Hematopoietic multipotent progenitor cell treated with erythropoietin and hydrocortisone succinate and interleukin-3 and kit ligand, for 6 days (in vitro differentiated cells): ENCODE results near the gene MAP4K3.

Experiments used
- DNase-seq: peaks from one replicate; pipeline ENCODE4 v3.0.0-alpha.2; 2015

The MAP4K3 gene

DNA sequence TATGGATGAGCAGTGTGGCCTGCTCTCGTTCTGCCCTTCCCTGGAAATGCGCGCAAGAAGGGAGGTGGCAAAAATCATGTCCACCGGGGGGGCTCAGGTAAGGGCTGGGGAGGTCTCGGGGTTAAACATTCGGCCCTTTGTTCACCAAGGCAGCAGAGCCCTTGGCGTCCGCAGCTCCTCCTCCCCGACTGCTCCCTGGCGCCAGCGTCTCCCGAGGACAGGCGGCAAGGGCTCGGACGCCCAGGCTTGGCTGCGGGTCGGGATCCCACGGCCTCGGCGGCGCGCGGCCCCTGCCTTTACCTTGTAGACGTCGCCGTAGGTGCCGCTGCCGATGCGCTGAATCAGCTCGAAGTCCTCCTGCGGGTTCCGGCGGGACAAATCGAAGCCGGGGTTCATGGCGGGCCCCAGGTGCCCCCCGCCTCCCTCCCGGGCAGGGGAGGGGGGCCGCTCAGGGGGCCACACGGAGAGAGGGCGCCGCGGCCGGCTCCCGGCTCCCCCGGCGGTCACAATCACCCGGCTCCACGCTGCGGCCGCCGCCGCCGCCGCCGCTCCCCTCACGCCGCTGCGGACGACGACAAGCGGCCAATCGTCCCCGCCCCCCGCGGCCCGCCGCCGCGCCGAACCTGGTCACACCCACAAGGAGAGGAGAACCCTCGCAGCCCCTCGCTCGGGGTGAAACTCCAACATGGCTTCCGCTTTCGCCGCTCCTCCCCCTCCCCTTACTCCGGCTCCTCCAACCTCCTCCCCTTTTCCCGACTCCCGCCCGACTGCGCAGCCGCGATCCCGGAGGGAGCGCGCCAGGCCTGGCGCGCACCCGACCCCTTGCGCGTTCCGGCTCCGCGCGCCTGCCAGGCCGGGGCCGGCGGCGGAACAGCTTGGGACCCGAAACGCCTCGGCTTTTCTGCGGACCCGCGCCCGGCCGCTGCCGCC lies at the start of gene MAP4K3:
Gene MAP4K3, minus strand, starts transcription at position 694 of the 930 bp plus-strand sequence. Its CDS starts 298 bp downstream, at position 396.
- DNase-seq = peak; percentile 95

DNA sequence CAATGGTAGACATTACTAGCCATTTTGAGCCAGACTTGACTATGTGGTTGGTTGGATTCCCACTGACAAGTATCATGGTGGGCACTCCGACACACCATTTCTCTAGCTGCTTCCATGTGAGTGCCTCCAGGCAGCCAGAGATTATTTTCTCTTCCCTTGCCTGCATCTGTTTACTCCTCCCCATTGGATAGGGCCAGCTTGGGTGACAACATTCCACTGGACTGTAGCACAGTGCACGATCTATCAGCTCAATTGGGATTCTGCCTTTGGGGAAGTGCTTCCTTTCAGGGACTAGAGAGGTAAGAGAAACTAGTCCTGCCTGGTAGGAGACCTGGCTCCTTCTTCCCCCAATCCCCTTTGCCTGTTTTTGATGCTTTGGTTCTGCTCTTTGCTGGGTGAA lies 49.0 kb upstream of the MAP4K3 start:
- no peak for DNase-seq

- DNase-seq = no peak
Measured at GRCh38 chr2:39484620-39485495, 47.8 kb upstream of the MAP4K3 start.

DNA sequence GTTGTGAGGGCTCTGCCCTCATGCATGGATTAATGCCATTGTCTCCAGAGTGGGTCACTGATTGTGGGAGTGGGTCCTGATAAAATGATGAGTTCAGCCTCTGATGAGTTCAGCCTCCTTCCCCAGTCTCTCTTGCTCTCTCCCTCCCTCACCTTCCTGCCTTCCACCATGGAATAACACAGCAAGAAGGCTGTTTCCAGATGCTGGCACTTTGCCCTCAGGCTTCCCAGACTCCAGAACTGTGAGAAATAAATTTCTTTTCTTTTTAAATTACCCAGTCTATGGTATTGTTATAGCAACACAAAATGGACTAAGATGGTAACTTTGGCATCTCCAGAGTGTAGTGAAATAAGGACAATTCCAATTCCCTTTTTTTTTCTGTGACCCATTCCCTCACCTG lies 47.1 kb upstream of the MAP4K3 start:
- no peak for DNase-seq

DNA sequence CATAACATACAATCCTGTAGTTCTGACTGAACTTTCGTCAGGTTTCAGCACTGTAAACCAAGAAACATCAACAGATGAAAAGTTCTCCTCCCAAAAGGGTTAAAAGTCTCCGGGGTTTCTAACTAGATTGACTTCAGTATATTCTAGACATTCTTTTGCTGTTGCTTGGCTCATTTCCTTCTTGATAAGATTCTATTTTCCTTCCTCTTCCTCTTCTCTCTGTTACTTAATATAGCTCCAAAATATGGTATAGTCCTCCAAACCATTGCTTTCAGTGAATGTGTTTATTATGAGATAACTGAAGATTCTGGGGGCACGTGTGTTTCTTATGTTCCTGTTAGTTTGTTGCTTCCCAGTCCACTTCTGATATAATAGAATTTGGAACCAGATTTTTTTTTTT lies 46.4 kb upstream of the MAP4K3 start:
- peak; percentile 27 for DNase-seq

DNA sequence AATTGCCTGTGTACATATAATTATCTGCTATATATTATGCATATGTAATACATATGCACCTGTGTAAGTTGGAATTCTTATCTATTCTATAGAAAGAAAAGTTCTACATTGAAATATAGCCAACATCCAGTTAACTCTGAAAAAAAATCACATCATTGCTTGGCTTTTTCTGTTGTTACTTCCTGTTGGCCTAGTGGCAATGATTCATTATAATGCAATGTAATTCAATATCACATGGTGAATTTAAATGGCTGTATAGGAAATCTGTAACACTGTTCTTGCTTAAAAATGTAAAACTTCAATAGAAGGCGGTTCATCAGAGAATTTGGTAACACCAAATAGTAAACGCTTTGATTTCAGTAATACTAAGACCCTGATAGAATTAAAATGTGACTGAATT lies 44.5 kb upstream of the MAP4K3 start:
- no peak for DNase-seq

GRCh38 chr2:39479696-39480095 lies 42.6 kb upstream of the MAP4K3 start:
- no peak for DNase-seq

DNA sequence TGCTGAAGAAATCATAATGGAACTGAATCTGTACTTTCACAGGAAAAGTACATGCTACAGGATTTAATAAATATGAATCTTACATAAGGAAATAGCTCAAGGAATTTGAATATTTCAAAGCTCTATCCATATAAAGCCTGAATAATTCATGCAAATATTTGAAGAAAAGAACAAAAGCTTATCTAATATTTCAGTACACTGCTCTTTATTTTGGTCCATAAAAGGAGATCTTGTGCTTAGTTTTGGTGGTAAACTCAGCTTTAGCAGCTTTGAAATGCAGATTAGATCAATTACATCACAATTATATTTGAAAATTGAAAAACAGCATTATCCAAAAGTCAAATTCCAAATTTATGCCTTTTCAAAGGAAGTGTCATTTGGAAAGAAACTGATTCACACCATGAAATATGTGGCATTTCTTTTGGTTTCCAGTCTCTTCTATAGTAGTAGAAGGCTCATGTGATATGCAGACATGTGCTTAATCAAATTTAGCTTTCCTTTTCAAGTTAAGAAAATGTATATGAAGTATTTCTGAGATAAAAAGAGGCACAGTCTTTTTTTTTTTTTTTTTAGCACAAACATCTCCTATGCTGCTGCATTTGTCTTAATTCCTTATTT lies 42.1 kb upstream of the MAP4K3 start:
- no peak for DNase-seq

DNA sequence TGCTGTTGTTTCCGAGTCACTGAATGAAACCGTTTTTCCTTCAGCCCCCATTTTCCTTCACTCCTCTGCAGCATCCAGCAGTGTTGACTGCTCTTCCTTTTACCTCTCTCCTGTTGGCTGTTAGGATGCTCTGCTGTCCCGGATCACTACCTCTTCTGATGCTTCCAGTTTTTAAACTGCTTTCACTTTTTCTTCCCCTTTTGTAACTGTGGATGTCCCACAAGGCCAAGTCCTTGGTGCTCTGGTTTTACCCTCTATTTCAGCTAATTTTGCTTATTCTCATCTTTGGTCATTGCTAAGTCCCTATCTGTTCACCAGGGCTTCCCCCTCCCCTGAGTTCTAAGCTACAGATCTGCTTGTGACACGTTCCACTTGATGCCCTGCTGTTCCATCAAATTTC lies 39.4 kb upstream of the MAP4K3 start:
- DNase-seq = no peak

DNA sequence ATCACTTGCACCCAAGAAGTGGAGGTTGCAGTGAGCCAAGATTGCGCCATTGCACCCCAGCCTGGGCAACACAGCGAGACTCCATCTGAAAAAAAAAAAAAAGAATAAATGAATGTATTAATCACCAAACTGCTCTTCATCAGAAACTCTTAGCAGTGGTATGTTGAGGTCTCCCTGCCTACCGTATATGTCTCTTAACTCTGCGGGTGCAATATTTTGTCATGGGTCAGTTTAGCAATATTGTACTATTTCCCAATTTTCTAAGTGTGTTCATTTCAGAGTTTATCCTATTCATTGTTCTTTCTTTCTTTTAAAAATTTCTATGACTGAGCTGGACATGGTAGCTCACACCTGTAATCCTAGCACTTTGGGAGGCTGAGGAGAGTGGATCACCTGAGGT lies 37.9 kb upstream of the MAP4K3 start:
- DNase-seq = no peak

DNA sequence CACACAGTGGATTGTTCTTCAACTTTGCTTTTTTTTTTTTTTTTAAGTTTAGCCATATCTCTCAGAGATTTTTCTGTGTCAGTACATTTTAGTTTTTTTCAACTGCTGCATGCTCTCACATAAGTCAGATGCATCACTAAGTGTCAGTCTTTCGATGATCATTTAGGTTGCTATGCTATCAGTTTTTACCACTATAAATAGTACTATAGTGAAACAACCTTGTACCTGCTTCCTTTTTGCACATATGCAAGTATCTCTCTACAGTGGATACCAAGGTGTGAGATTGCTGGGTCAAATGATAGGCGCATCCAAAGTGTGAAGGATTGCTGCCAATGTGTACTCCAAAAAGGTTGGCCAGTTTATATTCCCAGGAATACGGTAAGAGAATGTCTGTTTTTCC lies 33.5 kb upstream of the MAP4K3 start:
- no peak for DNase-seq

DNA sequence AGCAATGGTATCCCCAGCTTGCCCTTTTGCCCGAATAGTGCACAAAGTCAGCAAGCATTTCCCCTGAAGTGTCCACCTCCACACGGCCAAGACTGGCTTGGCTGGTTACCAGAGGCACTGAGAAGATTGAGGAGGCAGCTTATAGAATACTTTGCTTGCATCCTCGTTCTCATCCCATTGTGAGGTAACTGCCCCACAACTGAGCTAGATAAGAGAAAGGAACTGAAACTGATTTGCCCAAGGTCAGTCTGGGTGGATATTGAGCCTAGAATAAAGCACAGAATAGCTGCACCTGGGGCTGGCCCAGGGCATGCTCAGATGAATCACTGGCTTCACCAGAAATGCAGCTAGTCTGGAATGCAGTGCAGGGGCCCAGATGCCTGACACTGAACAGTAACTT lies 32.7 kb upstream of the MAP4K3 start:
- no peak for DNase-seq

DNA sequence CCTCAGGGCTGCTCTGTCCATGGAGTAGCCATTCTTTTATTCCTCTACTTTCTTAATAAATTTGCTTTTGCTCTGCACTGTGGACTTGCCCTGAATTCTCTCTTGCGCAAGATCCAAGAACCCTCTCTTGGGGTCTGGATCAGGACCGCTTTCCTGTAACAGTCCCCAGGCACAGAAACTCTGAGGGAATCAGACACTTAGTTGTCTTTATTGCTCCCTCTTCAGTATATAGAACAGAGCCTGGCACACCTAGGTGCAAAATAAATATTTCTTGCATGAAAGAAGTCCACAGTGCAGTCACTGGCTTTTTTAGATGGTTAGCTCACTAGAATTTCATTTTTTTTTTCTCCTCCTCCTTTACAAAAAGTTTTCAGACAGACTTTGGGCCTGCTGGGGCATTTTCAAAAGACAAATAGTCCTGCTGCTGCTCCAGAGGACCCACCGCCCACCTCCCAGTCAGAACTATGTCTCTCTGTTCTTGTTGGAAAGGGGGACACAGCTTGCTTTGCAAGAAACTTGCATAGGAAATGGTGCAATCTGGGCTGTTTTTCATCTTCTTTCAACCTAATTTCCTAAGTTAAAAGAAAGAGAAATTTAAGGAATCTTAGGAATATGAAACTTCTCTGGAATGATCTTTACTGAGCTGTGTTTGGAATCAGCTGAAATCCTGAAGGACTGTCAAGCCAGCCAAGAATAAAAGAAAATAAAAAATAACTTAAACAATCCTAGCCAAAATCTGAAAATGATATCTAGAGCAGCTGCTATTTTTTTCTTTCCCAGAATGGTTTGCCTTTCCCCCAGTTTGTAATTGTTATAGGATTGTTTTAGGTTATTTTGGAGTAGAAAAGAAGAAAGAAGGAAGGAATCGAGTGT lies 31.7 kb upstream of the MAP4K3 start:
- DNase-seq = no peak

DNA sequence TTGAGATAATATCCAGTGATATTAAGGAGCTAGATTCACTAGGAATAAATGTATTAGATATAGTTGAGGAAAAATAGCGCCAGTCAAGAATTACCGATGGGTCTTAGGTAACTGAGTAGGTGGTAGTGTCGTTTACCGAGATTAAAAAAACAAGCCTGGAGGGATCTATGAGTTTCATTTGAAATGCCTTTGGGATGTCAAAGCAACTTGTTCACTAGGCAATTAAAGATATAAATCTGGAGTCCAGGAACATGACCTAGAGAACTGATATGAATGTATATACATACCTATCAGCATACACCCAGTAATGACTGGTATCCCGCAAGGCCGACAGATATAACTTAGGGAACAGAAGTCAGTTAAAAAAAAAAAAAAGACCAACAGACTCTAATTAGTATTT lies 29.2 kb upstream of the MAP4K3 start:
- DNase-seq = no peak

GRCh38 chr2:39464864-39465263 lies 27.8 kb upstream of the MAP4K3 start:
- DNase-seq = no peak

DNA sequence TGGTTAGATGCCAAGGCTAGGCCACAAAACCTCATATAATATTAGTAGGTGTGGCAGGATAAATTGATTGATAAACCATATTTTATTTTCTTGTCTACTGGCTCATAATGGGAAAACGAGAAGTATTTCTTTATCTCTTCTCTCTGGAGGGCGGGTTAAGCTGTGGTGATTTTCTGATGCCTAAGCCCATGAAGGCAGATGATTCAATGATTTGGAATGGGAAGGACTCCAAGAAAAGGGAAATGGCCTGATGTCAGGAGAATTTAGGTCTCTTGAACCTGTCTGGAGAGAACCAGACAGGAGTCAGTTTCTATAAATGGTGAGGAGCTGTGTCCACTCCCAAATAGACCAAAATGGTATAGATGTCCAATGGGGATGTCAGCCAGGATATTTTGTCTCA lies 18.7 kb upstream of the MAP4K3 start:
- DNase-seq = no peak

DNA sequence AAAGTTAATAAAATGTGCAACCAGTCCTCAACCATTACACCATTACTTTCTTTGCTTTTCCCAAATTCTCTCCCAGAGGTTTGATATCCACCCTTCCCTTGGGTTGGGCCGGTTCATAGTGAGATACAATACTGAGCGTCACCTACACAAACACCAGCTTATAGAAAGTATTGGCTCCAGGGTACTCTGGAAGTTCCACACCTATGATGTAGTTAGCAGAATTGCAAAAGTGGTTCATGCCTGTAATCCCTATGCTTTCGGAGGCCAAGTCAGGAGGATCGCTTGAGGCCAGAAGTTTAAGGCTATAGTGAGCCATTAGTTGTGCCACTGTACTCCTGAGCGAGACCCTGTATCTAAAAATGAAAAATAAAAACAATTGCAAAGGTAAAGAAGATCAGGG lies 15.3 kb upstream of the MAP4K3 start:
- DNase-seq = no peak

- no peak for DNase-seq
Measured at GRCh38 chr2:39451954-39452353, 14.9 kb upstream of the MAP4K3 start.

- no peak for DNase-seq
Measured at GRCh38 chr2:39448169-39448502, 11.1 kb upstream of the MAP4K3 start.

GRCh38 chr2:39447266-39448168 lies 10.4 kb upstream of the MAP4K3 start:
- DNase-seq = no peak

DNA sequence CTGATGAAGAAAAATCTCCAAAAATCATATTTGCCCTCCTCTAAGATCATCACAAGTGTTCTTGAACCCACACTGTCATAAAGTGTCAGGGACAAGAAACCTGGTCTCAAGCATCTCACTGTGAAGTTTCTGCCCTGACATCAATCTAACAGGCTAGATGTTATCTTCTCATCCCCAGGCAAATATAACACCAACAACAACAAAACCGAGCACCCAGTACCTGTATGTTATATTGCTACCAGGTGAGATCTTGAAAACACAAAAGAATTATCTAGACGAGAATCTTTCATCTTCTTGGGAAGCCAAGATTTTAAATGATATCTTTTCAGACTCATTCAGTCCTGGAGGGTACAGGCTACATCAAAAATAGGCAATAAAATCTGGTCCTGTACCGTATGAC lies 8.8 kb upstream of the MAP4K3 start:
- DNase-seq = no peak

GRCh38 chr2:39443009-39443408 lies 5.9 kb upstream of the MAP4K3 start:
- DNase-seq = no peak
